GM15510 (cell line): ENCODE measurements around the gene CDH18.

Source experiments
- POLR2A ChIP-seq: IDR thresholded peaks from 3 replicates; pipeline ENCODE4 v1.6.1; 2011; ENCODE audit warnings: borderline replicate concordance; ENCODE audit not compliant: insufficient read length; ENCODE audit errors: extremely low read depth

Gene CDH18

DNA sequence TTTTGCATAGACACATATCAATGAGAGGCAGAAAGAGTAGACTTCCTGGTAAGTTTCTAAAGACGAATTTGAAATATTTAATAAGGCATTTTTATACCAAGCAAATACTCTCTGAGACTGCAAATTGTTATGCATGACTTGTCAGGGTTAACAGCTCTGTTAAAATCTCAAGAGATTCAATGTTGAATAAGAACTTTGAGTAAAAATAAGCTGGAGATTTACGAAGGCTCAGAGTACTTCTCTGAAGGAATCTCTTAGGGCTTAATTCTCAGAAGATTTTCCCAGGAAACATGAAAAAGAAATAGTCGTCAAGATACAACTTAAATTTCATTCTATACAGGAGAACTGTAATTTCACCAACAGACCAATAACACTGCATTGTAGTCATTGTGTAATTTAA is 259.4 kb downstream of the CDH18 start:
- no peak for TF ChIP-seq POLR2A

GRCh38 chr5:19719109-19719508 is 268.9 kb downstream of the CDH18 start:
- TF ChIP-seq POLR2A: no peak

DNA sequence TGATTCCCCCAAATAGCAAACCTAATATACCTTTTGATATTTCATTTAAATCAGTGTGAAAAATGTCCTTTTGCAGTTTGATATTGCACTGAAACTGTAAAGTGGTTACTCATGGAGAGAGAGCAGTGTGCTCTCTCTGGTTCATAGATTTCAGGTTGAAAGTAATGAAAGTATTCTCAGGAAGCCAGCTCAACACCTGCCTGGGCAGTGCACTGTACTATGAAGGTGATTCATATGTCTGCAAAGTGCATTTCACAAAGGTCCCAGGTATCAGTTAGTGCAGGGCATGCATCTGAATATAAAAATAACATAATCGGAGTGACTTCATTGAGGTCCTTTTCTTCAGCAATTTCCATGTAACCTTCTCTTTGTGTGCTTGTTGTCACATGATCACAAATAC is 274.3 kb downstream of the CDH18 start:
- TF ChIP-seq POLR2A: no peak

- no peak for TF ChIP-seq POLR2A
Measured at GRCh38 chr5:19709403-19709802, 278.6 kb downstream of the CDH18 start.

DNA sequence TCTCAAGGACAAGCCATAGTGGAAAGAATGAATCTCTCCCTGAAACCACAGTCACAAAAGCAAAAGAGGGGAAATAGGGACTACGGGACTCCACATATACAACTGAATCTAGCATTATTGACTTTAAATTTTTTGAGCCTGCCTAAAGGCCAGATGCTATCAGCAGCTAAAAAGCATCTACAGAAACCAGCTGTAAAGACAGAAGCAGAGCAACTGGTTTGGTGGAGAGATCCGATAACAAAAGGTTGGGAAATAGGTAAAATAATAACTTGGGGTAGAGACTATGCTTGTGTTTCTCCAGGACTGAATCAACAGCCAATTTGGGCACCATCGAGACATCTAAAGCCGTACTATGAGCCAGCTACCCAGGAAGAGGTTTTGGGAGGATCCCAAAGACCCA is 281.2 kb downstream of the CDH18 start:
- TF ChIP-seq POLR2A: no peak

- TF ChIP-seq POLR2A: no peak
Measured at GRCh38 chr5:19701731-19702130, 286.3 kb downstream of the CDH18 start.

- TF ChIP-seq POLR2A: no peak
Measured at GRCh38 chr5:19694949-19695611, 292.9 kb downstream of the CDH18 start.

DNA sequence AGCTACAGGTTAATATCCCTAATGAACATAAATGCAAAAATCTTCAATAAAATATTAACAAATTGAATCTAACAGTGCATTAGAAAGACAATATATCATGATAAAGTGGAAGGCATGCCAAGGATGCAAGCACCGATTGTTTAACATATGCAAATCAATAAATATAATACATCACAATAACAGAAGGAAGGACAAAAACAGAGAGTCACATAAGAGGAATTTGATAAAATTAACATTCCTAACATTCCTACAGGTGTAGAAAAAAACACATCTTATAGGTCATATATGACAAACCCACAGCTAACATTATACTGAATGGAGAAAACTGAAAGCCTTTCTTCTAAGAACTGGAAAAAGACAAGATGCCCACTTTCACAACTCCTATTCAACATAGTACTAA is 297.0 kb downstream of the CDH18 start:
- no peak for TF ChIP-seq POLR2A

GRCh38 chr5:19685473-19685872 is 302.5 kb downstream of the CDH18 start:
- TF ChIP-seq POLR2A: no peak

GRCh38 chr5:19676895-19677294 is 311.1 kb downstream of the CDH18 start:
- no peak for TF ChIP-seq POLR2A

- no peak for TF ChIP-seq POLR2A
Measured at GRCh38 chr5:19660679-19661078, 327.3 kb downstream of the CDH18 start.

- no peak for TF ChIP-seq POLR2A
Measured at GRCh38 chr5:19655627-19656026, 332.4 kb downstream of the CDH18 start.

DNA sequence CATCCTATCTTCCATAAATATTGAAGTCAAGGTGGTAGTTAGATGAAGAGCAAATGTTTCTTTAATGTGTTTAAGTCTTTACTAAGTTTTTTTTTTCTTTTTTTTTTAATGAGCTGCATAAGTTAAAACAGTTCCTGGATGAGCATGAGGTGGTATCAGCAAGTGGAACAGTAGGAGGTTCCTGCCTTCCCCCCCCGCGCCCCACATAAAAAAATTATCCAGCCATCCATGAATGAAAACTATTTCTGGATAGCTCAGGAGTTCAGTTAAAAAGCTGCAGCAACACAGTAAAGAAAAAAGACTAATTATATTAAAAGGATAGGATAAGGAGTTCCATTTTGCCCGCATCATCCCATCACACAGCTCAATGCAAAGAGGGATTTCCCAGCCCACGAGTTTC is 349.5 kb downstream of the CDH18 start:
- no peak for TF ChIP-seq POLR2A

DNA sequence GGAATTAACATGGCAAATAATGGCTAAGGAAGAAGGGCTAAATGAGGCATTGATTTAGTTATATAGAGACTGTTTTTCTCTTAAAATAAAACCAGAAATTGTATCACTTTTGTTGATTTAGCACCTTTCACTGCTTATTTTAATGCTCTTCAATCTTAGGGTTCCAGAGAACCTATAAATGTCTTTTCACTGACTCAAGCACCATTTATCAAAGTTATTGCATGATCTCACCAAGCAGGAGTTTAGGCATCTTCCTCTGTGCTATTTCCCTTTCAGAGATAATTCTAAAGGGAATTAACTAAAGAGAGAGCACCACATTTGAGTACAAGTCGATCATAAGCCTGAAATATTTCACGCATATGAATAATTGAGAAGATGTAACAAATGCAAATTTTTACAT is 357.1 kb downstream of the CDH18 start:
- no peak for TF ChIP-seq POLR2A

DNA sequence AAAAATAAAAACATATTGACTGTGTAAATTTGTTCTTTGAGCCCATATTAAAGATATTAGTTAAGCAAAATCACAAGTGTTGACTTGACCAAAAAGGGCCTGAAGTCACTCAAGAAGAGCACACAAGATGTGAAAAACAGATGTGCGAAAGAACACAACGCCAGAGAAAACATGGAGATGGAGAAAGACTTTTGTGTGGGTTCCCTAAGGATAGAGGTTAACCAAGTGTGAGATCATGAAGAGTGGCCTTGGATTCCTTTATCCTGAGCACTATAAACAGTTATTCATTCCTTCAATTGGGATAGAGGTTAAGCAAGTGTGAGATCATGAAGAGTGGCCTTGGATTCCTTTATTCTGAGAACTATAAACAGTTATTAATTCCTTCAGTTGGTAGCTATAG is 361.8 kb downstream of the CDH18 start:
- no peak for TF ChIP-seq POLR2A

DNA sequence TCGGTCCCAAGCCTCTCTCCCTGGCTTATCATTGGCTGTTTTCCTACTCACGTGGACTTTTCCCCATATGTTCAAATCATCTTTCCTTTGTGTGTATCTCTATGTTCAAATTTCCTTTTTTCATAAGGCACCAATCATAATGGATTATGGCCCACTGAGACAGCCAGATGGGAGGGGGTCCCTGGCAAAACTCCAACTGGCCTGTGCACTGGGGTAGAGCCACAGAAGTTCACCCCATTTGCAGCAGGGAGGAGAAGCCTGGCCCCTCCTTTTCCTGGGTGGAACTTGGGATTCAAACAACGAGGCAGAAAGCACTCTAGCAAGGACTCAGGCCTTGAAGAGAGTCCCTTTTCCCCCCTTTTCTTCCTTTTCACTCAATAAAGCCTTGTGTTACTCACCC is 362.4 kb downstream of the CDH18 start:
- TF ChIP-seq POLR2A: no peak

GRCh38 chr5:19619571-19619970 is 368.4 kb downstream of the CDH18 start:
- no peak for TF ChIP-seq POLR2A
